ENCODE measurements around the gene ATRNL1.

- no peak for TF ChIP-seq NFRKB (IDR thresholded peaks at IDR 0.05)
- TF ChIP-seq SUZ12 (IDR thresholded peaks at IDR 0.05), result no peak
- no peak for TF ChIP-seq FOXK2 (IDR thresholded peaks at IDR 0.05)
- TF ChIP-seq PKNOX1 (IDR thresholded peaks at IDR 0.05), result no peak
- TF ChIP-seq FOXA1 (IDR thresholded peaks at IDR 0.05), result no peak
- TF ChIP-seq SP1 (IDR thresholded peaks at IDR 0.05), result no peak
- no peak for TF ChIP-seq FOXM1 (IDR thresholded peaks at IDR 0.05; ENCODE audit: borderline replicate concordance)
- no peak for TF ChIP-seq HDGF (IDR thresholded peaks at IDR 0.05; ENCODE audit: borderline replicate concordance)
- TF ChIP-seq ARNT (IDR thresholded peaks at IDR 0.05), result no peak
- no peak for TF ChIP-seq ELF4 (IDR thresholded peaks at IDR 0.05)
These were observed 709.7 kb downstream of the ATRNL1 start for GRCh38 chr10:115802911-115803310.
